ENCODE measurements around the gene HERC6.

DNA sequence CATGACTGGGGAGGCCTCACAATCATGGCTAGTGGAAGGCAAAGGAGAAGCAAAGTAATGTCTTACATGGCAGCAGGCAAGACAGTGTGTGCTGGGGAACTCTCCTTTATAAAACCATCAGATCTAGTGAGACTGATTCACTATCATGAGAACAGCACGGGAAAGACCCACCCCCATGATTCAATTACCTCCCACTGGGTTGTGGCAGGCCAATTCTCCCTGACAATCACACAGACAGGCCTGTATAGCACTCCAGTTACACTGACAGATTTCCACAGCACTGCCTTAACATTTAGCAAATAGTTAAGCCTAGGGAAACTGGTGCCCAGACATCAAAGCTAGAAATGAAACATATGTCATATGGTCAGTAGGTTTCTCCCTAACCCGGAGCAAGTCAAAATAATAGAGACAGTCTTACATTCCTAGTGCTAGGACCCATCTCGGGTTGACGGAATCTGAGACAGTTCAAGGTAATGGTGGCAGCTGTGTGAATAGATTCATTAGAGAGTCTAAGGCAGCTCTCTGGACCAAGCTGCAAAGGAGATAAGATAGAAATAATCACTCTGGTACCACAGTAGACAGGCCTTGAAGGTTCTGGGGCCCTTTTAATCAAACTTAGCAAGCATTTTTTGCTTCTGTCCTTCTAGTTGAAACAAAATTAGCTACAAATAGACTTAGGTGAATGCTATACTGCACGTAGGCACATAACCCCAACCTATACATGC lies 68.9 kb downstream of the HERC6 start:
- TF ChIP-seq, protein P1, sequence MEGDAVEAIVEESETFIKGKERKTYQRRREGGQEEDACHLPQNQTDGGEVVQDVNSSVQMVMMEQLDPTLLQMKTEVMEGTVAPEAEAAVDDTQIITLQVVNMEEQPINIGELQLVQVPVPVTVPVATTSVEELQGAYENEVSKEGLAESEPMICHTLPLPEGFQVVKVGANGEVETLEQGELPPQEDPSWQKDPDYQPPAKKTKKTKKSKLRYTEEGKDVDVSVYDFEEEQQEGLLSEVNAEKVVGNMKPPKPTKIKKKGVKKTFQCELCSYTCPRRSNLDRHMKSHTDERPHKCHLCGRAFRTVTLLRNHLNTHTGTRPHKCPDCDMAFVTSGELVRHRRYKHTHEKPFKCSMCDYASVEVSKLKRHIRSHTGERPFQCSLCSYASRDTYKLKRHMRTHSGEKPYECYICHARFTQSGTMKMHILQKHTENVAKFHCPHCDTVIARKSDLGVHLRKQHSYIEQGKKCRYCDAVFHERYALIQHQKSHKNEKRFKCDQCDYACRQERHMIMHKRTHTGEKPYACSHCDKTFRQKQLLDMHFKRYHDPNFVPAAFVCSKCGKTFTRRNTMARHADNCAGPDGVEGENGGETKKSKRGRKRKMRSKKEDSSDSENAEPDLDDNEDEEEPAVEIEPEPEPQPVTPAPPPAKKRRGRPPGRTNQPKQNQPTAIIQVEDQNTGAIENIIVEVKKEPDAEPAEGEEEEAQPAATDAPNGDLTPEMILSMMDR (IDR thresholded peaks at IDR 0.05), result no peak
- TF ChIP-seq, protein P2, sequence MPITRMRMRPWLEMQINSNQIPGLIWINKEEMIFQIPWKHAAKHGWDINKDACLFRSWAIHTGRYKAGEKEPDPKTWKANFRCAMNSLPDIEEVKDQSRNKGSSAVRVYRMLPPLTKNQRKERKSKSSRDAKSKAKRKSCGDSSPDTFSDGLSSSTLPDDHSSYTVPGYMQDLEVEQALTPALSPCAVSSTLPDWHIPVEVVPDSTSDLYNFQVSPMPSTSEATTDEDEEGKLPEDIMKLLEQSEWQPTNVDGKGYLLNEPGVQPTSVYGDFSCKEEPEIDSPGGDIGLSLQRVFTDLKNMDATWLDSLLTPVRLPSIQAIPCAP (CRISPR knock-in tag; IDR thresholded peaks at IDR 0.05), result no peak
- no peak for TF ChIP-seq NFYB (CRISPR knock-in tag; conservative IDR thresholded peaks at IDR 0.05; ENCODE audit: low read depth)
- no peak for TF ChIP-seq CREM (CRISPR knock-in tag; IDR thresholded peaks at IDR 0.05)
- no peak for TF ChIP-seq TCF7 (CRISPR knock-in tag; IDR thresholded peaks at IDR 0.05; ENCODE audit: low read depth)
- TF ChIP-seq, protein P3, sequence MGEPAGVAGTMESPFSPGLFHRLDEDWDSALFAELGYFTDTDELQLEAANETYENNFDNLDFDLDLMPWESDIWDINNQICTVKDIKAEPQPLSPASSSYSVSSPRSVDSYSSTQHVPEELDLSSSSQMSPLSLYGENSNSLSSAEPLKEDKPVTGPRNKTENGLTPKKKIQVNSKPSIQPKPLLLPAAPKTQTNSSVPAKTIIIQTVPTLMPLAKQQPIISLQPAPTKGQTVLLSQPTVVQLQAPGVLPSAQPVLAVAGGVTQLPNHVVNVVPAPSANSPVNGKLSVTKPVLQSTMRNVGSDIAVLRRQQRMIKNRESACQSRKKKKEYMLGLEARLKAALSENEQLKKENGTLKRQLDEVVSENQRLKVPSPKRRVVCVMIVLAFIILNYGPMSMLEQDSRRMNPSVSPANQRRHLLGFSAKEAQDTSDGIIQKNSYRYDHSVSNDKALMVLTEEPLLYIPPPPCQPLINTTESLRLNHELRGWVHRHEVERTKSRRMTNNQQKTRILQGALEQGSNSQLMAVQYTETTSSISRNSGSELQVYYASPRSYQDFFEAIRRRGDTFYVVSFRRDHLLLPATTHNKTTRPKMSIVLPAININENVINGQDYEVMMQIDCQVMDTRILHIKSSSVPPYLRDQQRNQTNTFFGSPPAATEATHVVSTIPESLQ (CRISPR knock-in tag; IDR thresholded peaks at IDR 0.05), result no peak
- no peak for TF ChIP-seq GRHL2 (CRISPR knock-in tag; IDR thresholded peaks at IDR 0.05; ENCODE audit: insufficient replicate concordance, severe bottlenecking)
- no peak for TF ChIP-seq ESRRA (CRISPR knock-in tag; IDR thresholded peaks at IDR 0.05; ENCODE audit: borderline replicate concordance)
- TF ChIP-seq ATF3 (CRISPR knock-in tag; conservative IDR thresholded peaks at IDR 0.05), result no peak
- TF ChIP-seq PRRX2 (CRISPR knock-in tag; IDR thresholded peaks at IDR 0.05), result no peak
